GM12891 (cell line): ENCODE measurements around the gene PSMC3.

Experiments
- POLR2A ChIP-seq: IDR thresholded peaks from 2 replicates; pipeline ENCODE4 v1.6.1; 2011; ENCODE audit warnings: low read depth, low read length, control low read depth
- POLR2AphosphoS5 ChIP-seq: IDR thresholded peaks from 2 replicates; pipeline ENCODE4 v1.6.1; 2011; ENCODE audit warnings: low read depth, low read length, control low read depth

DNA sequence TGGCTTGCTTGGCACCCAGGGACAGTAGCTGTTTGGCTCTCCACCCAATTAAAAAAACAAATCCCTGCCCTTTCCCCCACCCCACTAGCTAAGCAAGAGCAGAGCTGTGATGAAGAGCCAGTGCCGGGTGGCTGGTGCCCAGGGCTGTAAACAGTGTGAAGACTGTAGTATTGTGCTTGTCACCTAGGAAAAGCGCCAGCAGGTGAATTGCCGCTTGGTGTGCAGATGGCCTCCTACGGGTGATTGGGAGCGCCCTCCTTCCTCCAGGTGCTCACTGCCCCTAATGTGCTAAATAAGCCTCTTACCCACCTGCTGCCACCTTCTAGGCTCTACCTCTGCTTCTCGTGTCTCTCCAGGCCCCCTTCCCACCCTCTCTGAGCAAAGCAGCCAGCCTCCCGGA lies 41.1 kb upstream of the PSMC3 start:
- no peak for TF ChIP-seq POLR2AphosphoS5
- no peak for TF ChIP-seq POLR2A
